Measurements from ENCODE around the gene KRTAP5-8. TPM values are rescaled to one million over a fixed set of nuclear protein-coding genes. Genes with fewer than 3 reads are reported as not detected.

Gene KRTAP5-8
- total RNA-seq, 1 donor from 2014 or later = not detected

GRCh38 chr11:71499546-71499945 lies 38.3 kb upstream of the KRTAP5-8 start:
- Mint-ChIP-seq H3K9me3 (no peaks in the 10 kb centered on the region), H3K27me3 (ENCODE audit: low read depth) (no peaks in the 10 kb centered on the region), H3K27ac (no peak overlapping the region), H3K36me3 (ENCODE audit: low read depth) (peaks cover 68% of the 10 kb centered on the region), H3K4me1 (ENCODE audit: low read depth) (peaks cover 8% of the 10 kb centered on the region), H3K4me3 (ENCODE audit: low read depth) (no peak overlapping the region)
- intact Hi-C loops (cut with micrococcal nuclease) = no loop called here
- no peak for DNase-seq (ENCODE audit: low spot score)

- H3K27me3 Mint-ChIP-seq (ENCODE audit: low read depth) = no peaks in the 10 kb centered on the region
- no peak overlapping the region for H3K4me3 Mint-ChIP-seq (ENCODE audit: low read depth)
- no peak for DNase-seq (ENCODE audit: low spot score)
- H3K27ac Mint-ChIP-seq = peak overlapping the region; percentile 47
- H3K4me1 Mint-ChIP-seq (ENCODE audit: low read depth) = peaks cover 4% of the 10 kb centered on the region
- no peaks in the 10 kb centered on the region for H3K9me3 Mint-ChIP-seq
- intact Hi-C loops (cut with micrococcal nuclease) = no loop called here
- H3K36me3 Mint-ChIP-seq (ENCODE audit: low read depth) = peaks cover 67% of the 10 kb centered on the region
These were observed 37.2 kb upstream of the KRTAP5-8 start for GRCh38 chr11:71500601-71501021.

DNA sequence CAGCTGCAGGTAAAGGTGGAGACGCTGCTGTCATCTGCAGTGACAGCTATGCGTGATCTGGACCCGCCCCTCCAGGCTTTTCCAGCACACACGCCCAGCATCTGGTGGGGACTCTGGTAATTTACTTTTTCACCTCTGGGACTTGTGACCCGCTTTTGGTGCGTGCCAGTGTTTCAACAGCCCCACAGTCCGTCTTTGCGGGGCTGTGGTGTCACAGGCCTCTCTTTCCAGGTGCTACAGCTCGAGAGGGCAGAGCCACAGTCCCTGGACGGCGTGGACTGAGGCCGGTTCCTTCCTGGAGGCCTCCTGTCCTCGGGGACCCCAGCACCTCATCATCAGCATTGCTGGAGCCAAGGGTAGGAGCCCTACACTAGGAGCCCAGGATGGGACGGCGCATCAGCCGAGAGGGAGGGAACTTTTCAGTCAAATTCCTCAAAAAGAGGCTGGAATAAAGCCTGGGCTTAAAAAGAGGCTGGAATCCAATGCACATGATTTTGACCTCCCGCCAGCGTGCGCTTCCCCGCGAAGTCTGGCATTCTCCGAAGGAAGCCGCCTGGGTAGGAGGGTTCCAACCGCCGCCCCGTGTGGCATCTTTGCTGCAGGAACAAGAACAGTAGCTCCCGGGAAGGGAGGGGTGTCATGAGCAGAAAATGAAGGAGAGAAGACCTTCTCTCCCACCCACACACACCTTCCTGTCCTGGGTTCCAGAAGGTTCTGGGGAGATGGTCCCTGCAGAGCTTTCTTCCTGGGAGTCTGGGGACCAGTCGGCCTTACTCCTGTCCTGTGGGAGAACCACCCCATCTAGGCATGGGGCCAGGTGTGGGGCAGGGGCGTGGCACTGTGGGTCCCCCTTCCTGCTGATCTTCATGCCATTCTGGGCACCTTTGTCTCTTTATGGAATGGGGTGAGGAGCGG lies 36.5 kb upstream of the KRTAP5-8 start:
- DNase-seq (ENCODE audit: low spot score) = no peak
- H3K4me1 Mint-ChIP-seq (ENCODE audit: low read depth) = peaks cover 4% of the 10 kb centered on the region
- H3K36me3 Mint-ChIP-seq (ENCODE audit: low read depth) = peaks cover 67% of the 10 kb centered on the region
- H3K27ac Mint-ChIP-seq = no peak overlapping the region
- H3K27me3 Mint-ChIP-seq (ENCODE audit: low read depth) = no peaks in the 10 kb centered on the region
- intact Hi-C loops (cut with micrococcal nuclease) = no loop called here
- H3K9me3 Mint-ChIP-seq = no peaks in the 10 kb centered on the region
- H3K4me3 Mint-ChIP-seq (ENCODE audit: low read depth) = no peak overlapping the region

GRCh38 chr11:71502026-71502425 lies 35.8 kb upstream of the KRTAP5-8 start:
- no peak for DNase-seq (ENCODE audit: low spot score)
- Mint-ChIP-seq H3K27me3 (ENCODE audit: low read depth) (no peaks in the 10 kb centered on the region), H3K4me3 (ENCODE audit: low read depth) (no peak overlapping the region), H3K36me3 (ENCODE audit: low read depth) (peaks cover 67% of the 10 kb centered on the region), H3K4me1 (ENCODE audit: low read depth) (peaks cover 4% of the 10 kb centered on the region), H3K27ac (no peak overlapping the region), H3K9me3 (no peaks in the 10 kb centered on the region)
- intact Hi-C loops (cut with micrococcal nuclease) = no loop called here

DNA sequence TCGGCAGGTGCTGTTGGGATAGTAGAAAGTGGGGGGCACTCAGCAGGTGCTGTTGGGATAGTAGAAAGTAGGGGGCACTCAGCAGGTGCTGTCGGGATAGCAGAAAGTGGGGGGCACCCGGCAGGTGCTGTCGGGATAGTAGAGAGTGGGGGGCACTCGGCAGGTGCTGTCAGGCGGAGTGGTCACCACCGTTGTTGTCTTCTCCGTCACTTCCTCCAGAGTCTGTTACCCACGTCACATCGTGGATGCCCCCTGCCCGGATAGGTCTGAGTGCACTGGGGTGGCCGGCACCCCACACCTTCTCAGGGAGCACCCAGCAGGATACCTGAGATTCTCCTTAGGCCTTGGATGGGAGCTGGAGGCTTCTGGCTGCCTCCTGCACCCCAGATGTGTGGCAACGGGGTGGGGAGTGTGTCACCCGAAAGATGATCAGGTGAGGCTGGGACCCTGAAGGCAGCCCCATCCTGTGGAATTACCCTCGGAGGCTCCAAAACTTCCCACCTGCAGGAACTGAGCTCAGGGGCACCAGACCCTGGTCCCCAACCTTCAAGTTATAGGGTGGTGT lies 34.9 kb upstream of the KRTAP5-8 start:
- DNase-seq (ENCODE audit: low spot score) = no peak
- Mint-ChIP-seq H3K27me3 (ENCODE audit: low read depth) (no peaks in the 10 kb centered on the region), H3K4me1 (ENCODE audit: low read depth) (peaks cover 4% of the 10 kb centered on the region), H3K9me3 (peaks cover 1% of the 10 kb centered on the region), H3K27ac (no peak overlapping the region), H3K4me3 (ENCODE audit: low read depth) (no peak overlapping the region), H3K36me3 (ENCODE audit: low read depth) (peaks cover 64% of the 10 kb centered on the region)
- intact Hi-C loops (cut with micrococcal nuclease) = no loop called here

DNA sequence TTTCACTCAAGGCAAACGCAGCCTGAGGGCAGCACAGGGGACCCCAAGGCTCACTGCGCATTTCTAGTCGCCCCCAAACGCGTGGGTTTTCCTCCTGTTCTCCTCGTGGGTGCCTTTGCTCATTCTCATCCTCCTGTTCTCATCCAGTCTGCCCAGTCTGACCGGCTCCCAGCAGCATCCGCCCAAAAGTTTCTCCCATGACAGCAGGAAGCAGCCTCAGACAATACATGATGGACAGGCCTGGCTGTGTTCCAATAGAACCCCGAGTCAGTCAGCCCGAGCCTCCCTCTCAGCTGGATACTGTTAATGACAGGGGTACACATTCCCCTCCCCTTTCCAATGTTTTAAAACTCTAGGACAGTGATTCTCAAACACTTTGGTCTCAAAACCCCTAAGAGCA lies 33.3 kb upstream of the KRTAP5-8 start:
- H3K4me3 Mint-ChIP-seq (ENCODE audit: low read depth) = no peak overlapping the region
- H3K9me3 Mint-ChIP-seq = peaks cover 17% of the 10 kb centered on the region
- intact Hi-C loops (cut with micrococcal nuclease) = no loop called here
- H3K4me1 Mint-ChIP-seq (ENCODE audit: low read depth) = no peaks in the 10 kb centered on the region
- H3K27ac Mint-ChIP-seq = no peak overlapping the region
- H3K27me3 Mint-ChIP-seq (ENCODE audit: low read depth) = no peaks in the 10 kb centered on the region
- no peak for DNase-seq (ENCODE audit: low spot score)
- H3K36me3 Mint-ChIP-seq (ENCODE audit: low read depth) = peaks cover 49% of the 10 kb centered on the region

DNA sequence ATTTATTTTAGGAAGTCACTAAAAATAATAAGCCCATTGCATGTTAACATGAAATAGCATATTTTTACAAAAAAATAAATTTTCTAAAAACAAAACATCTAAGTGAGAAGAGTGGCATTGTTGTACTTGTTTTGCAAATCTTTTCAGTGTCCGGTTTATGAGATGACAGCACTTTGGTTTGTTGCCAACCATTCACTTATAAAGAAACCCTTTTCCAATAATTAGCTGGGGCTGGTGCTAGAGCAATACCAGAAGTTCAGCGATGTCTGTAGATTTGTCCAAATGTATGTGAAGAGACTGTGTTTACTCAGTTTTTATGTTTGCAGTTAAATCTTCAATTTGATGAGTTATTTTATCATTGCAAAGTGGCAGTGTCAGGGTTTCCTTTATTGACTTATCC lies 32.8 kb upstream of the KRTAP5-8 start:
- Mint-ChIP-seq H3K27ac (no peak overlapping the region), H3K36me3 (ENCODE audit: low read depth) (peaks cover 46% of the 10 kb centered on the region)

DNA sequence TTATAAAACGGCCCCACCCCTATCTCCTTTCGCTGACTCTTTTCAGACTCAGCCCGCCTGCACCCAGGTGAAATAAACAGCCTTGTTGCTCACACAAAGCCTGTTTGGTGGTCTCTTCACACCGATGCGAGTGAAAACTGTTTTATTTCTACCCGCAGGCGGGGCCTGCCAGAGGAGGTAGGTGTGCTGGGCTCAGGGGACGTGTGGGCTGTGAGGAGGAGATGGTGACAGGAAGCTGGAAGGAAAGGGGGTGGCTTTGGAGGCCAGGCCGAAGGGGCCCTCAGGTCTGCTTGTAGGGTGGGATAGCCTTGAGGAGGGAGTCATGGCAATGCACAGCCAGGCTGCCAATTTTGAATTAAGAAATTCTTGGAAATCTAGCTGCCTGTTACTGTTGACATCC lies 32.0 kb upstream of the KRTAP5-8 start:
- Mint-ChIP-seq H3K9me3 (peaks cover 21% of the 10 kb centered on the region), H3K4me3 (ENCODE audit: low read depth) (no peak overlapping the region), H3K36me3 (ENCODE audit: low read depth) (peaks cover 39% of the 10 kb centered on the region), H3K27me3 (ENCODE audit: low read depth) (no peaks in the 10 kb centered on the region), H3K4me1 (ENCODE audit: low read depth) (no peaks in the 10 kb centered on the region), H3K27ac (no peak overlapping the region)
- DNase-seq (ENCODE audit: low spot score) = no peak
- intact Hi-C loops (cut with micrococcal nuclease) = no loop called here

More for the DNA sequence above, 32.8 kb upstream of the KRTAP5-8 start:
- intact Hi-C loops (cut with micrococcal nuclease) = no loop called here
- Mint-ChIP-seq H3K9me3 (peaks cover 21% of the 10 kb centered on the region), H3K4me1 (ENCODE audit: low read depth) (no peaks in the 10 kb centered on the region), H3K27me3 (ENCODE audit: low read depth) (no peaks in the 10 kb centered on the region), H3K4me3 (ENCODE audit: low read depth) (no peak overlapping the region)
- DNase-seq (ENCODE audit: low spot score) = no peak

- H3K36me3 Mint-ChIP-seq (ENCODE audit: low read depth) = peaks cover 31% of the 10 kb centered on the region
- H3K27me3 Mint-ChIP-seq (ENCODE audit: low read depth) = no peaks in the 10 kb centered on the region
- H3K4me3 Mint-ChIP-seq (ENCODE audit: low read depth) = no peak overlapping the region
- no peaks in the 10 kb centered on the region for H3K4me1 Mint-ChIP-seq (ENCODE audit: low read depth)
- H3K9me3 Mint-ChIP-seq = peaks cover 25% of the 10 kb centered on the region
- intact Hi-C loops (cut with micrococcal nuclease) = no loop called here
- H3K27ac Mint-ChIP-seq = no peak overlapping the region
- DNase-seq (ENCODE audit: low spot score) = no peak
These were observed 30.7 kb upstream of the KRTAP5-8 start for GRCh38 chr11:71507102-71507501.

DNA sequence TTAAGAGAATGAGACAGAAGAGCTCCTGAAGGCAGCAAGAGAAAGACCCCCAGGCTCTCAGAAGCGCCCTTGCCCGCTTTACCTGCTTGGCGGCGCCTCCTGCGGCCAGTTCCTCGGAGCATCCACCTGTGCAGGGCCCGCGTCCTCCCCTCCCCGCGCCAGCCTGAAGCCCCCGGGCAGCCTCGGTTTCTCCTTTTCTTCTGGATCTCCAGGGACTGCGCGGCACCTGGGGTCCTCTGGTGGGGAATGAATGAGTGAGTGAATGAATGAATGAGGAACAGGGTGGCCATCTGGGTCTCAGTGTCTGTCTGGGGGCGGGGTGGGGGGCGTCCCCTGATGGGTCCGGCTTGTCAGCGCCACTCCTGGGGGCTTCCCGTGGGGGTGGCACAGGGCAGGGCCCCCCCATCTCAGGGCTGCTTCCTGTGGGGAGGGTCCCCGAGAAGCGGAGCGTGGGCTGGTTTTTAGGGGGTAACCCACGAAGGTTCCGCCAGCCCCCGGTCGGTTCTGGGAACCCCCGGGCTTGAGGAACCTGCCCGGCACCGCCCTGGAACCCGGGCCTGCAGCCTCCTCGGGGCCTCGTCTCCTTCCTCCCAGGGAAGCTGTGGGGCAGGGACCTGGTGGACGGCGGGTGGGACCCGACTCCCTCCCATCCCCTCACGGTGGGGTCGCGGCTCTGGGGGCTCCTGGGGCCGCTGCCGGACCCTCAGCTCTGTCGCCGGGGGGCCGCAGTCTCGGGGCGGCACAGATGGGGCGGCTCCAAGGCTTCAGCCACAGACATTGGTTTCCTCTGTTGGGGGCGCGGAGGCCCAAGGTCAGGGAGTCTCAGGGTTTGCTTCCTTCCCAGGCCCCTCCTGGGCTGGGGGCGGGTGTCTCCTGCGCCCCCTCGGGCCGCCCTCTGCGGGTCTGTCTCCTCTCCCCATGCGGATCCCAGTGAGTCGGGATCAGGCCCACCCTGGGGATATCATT lies 19.0 kb upstream of the KRTAP5-8 start:
- Mint-ChIP-seq H3K27ac (no peak overlapping the region), H3K4me1 (ENCODE audit: low read depth) (no peaks in the 10 kb centered on the region), H3K4me3 (ENCODE audit: low read depth) (no peak overlapping the region), H3K36me3 (ENCODE audit: low read depth) (no peaks in the 10 kb centered on the region), H3K9me3 (no peaks in the 10 kb centered on the region), H3K27me3 (ENCODE audit: low read depth) (no peaks in the 10 kb centered on the region)
- intact Hi-C loops (cut with micrococcal nuclease) = no loop called here
- no peak for DNase-seq (ENCODE audit: low spot score)

DNA sequence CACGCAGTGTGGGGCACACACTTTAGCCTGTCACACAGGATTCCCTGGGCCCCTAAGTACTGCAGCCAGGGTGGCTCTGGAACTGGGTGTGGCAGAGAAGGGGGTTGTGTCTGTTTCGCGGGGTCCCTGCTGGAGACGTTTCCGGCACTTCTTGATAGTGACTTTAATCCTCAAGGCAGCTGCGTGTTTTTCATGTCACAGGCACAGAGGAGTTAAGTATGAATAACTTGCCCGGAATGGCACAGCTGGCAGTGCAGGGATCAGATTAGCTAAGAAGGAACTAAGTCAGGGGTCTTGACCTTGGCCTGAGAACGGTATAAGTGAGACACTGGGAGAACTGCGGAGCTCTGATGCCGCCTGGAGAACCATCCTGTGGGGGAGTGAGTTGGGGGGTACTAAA lies 18.3 kb upstream of the KRTAP5-8 start:
- Mint-ChIP-seq H3K4me3 (ENCODE audit: low read depth) (no peak overlapping the region), H3K9me3 (no peaks in the 10 kb centered on the region), H3K27me3 (ENCODE audit: low read depth) (no peaks in the 10 kb centered on the region), H3K4me1 (ENCODE audit: low read depth) (no peaks in the 10 kb centered on the region), H3K36me3 (ENCODE audit: low read depth) (no peaks in the 10 kb centered on the region), H3K27ac (no peak overlapping the region)
- intact Hi-C loops (cut with micrococcal nuclease) = no loop called here
- DNase-seq (ENCODE audit: low spot score) = no peak

DNA sequence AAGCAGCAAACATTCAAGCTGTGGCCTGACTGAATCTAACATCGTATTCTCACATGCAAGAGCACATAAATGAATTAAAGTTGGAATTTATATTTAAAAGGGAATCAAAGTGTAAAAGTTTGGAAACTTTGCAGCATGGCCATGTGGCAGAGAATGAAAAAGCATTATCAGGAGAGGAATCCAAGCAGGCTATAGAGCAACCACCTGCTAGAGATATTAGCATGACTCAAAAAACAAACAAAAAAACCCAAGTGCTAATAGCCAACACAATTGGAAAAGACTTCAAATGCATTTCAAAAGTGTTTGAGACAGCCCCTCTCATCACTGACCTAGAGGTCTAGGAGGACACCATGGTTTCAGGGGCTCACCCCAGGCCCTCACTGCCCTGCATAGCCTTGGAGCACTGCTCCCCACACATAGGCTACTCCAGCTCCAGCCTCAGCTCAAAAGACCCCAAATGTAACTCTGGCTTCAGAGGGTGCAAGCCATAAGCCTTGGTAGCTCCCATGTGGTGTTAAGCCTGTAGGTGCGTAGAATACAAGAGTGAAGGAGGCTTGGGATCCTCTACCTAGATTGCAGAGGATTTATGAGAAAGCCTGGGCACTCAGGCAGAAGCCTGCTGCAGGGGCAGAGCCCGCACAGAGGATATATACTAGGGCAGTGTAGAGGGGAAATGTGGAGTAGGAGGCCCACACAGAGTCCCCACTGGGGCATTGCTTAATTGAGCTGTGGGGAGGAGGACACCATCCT lies 12.5 kb upstream of the KRTAP5-8 start:
- intact Hi-C loops (cut with micrococcal nuclease) = no loop called here
- no peaks in the 10 kb centered on the region for H3K4me1 Mint-ChIP-seq (ENCODE audit: low read depth)
- H3K4me3 Mint-ChIP-seq (ENCODE audit: low read depth) = no peak overlapping the region
- no peak for DNase-seq (ENCODE audit: low spot score)
- no peaks in the 10 kb centered on the region for H3K9me3 Mint-ChIP-seq
- no peaks in the 10 kb centered on the region for H3K36me3 Mint-ChIP-seq (ENCODE audit: low read depth)
- H3K27me3 Mint-ChIP-seq (ENCODE audit: low read depth) = peaks cover 2% of the 10 kb centered on the region
- H3K27ac Mint-ChIP-seq = no peak overlapping the region
